Stimulated activated CD8-positive, alpha-beta memory T cell treated with anti-CD3 and anti-CD28 coated beads, Interleukin-4, amount 100 ng/mL, for 4 hours (primary cell): ENCODE measurements around the gene DHX36.

Experiments used
- DNase-seq, 2 donors: peaks; one replicate each; pipeline ENCODE4 v3.0.0-alpha.2; 2020; ENCODE audit warnings: low read depth in 2 of 2, low spot score in 1 of 2

The DHX36 gene

DNA sequence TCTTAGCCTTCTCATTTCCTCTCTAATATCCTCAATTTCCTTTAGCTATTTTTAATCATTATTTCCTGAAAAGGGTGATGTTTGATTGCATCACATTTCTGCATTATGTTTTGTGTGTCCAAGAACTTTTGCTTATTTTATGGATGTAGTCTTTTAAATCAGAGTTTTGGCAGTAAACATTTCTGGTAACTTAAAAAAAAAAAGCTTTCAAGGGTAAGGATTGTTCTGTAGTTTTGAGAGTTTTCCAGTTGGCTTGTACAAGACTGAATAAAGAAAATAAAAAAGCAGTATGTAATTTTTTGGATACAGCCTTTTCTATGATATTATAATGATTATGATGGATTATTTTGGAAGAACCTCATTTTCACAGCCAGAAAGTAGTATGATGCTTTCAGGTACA is 99.4 kb downstream of the DHX36 start:
- no peak for DNase-seq

DNA sequence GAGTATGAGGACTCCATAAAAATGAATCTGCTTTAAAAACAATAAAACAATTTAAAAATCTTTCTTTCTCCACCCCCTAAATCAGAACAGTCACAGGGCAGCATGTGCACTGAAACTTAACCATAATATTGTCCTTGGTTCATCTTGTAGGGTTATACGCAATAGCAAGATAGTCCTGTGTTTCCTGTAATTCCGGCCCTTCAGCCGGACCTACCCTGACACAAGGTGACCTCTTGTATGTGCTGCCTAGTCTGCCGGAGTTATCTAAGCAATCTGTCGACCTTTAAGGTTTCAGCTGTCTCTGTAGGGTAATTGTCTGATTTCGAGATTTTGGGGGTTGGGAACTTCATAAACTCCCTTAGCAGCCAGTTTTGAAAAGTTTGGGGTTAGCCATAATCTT is 99.9 kb downstream of the DHX36 start:
- no peak for DNase-seq

DNA sequence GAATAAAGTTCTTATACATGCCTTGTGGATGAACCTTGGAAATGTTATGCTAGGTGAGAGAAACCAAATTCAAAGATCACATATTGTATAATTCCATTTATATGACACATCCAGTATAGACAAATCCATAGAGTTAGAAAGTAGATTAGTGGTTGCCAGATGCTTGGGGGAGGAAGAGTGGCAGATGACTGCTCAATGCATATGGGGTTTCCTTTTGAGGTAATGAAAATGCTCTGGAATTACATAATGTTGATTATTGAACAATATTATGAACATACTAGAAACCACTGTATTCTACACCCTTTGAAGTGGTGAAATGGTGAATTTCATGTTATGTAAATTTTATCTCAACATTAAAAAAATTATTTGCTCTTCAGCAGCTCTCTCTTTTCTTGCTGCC is 100.8 kb downstream of the DHX36 start:
- no peak for DNase-seq
